Activated naive CD4-positive, alpha-beta T cell treated with anti-CD3 and anti-CD28 coated beads for 36 hours (primary cell): ENCODE data around the gene LAMTOR4. TPM values are rescaled to one million over a fixed set of nuclear protein-coding genes. Genes with fewer than 3 reads are reported as not detected.
"Not testable (repeated sequence)": the region's sequence is repeated elsewhere in the genome, so short reads cannot be mapped to it uniquely, and the experiment has no call there.

ENCODE experiments used
- CTCF ChIA-PET: fragments of 350-600 bp; sonication (Branson Sonifier 250); formaldehyde crosslinking; loops from one replicate; lab custom pipeline; 2021; ENCODE audit warnings: antibody characterized with exemption; lab: Charles Lee
- DNase-seq: peaks from one replicate; pipeline ENCODE4 v3.0.0-alpha.2; 2020
- H3K27ac Mint-ChIP-seq: one replicate; pipeline ENCODE4 v1.8.0; 2021; ENCODE audit warnings: mild to moderate bottlenecking, mixed read lengths
- H3K27me3 Mint-ChIP-seq: one replicate; pipeline ENCODE4 v1.8.0; 2021; ENCODE audit warnings: low read depth, mixed read lengths
- H3K36me3 Mint-ChIP-seq: one replicate; pipeline ENCODE4 v1.8.0; 2021; ENCODE audit warnings: low read depth, mixed read lengths
- H3K4me1 Mint-ChIP-seq: one replicate; pipeline ENCODE4 v1.8.0; 2021; ENCODE audit warnings: low read depth, mixed read lengths
- H3K4me3 Mint-ChIP-seq: one replicate; pipeline ENCODE4 v1.8.0; 2021; ENCODE audit warnings: mild to moderate bottlenecking, moderate library complexity, mixed read lengths
- H3K9me3 Mint-ChIP-seq: one replicate; pipeline ENCODE4 v1.8.0; 2021; ENCODE audit warnings: mixed read lengths
- intact Hi-C: fragments of 100-400 bp; cut with micrococcal nuclease; formaldehyde crosslinking; loops from one replicate; pipeline ENCODE4 v1.15.1; 2023
- total RNA-seq, 2 experiments: library from RNA; stranded (reverse); gene quantifications; one replicate each; pipeline ENCODE4 v1.2.3, GENCODE V29; 2021

LAMTOR4 gene
- total RNA-seq, 2 experiments from 2014 or later = 129 to 135 TPM

DNA sequence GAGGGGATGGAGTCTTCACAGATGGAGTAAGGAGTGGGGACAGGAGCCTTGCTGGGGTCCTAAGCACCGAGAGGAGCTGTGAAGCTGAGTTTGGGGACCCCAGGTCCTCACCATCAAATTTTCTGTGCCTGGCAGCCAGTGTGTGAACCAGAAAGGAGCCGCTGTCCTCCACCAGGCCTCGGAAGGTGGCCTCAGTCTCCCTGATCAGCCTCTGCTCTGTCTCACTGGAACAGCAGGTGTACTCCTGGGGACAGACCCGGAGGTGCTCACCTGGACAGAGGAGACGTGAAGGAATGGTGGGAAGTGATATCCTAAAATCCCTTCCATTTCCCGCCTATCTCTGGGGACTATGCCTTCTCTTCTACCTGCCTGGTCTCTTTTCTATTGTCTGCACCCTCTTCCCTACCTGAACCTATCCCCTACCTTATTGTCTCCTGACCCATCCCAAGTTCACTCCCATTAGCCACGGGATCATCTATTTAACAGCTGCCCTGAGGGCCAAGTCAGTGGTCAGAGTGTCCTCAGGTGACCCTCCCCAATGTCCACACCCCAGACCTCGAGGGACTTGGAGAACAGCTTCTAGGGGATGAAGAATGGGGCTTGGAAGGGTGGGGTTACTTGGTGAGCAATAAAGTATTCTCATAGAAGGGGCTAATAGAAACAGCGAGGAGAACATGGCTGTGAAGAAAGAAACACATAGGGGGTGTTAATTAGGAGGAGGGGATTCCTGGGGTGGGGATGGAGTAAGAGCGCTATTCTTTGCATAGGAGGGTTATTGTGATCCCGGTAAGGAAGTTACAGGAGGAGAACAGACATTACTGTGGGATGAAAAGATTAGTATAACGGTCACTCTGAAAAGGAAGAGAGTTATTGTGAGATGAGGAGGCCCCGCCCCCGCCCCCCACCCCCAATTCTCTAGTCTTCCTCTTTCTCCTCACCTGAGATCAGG lies 27.7 kb downstream of the LAMTOR4 start:
- Mint-ChIP-seq H3K4me3 (peak overlapping the region; percentile 80), H3K27ac (no peak overlapping the region), H3K36me3 (no peaks in the 10 kb centered on the region), H3K9me3 (no peaks in the 10 kb centered on the region), H3K4me1 (peaks cover 35% of the 10 kb centered on the region), H3K27me3 (no peaks in the 10 kb centered on the region)
- CTCF ChIA-PET = interaction anchor here (0.9 to 4.3 kb wide), 4 partner anchors 11 to 46 kb away, joined by 3 to 30 read pairs (median 3); no protein-coding TSS in a partner anchor
- no peak for DNase-seq
- intact Hi-C loops = loop anchor here (1.0 to 5.0 kb wide), 6 partner anchors 8 to 252 kb away; partner anchors contain the start of genes AP4M1, GAL3ST4, LAMTOR4 and MCM7

DNA sequence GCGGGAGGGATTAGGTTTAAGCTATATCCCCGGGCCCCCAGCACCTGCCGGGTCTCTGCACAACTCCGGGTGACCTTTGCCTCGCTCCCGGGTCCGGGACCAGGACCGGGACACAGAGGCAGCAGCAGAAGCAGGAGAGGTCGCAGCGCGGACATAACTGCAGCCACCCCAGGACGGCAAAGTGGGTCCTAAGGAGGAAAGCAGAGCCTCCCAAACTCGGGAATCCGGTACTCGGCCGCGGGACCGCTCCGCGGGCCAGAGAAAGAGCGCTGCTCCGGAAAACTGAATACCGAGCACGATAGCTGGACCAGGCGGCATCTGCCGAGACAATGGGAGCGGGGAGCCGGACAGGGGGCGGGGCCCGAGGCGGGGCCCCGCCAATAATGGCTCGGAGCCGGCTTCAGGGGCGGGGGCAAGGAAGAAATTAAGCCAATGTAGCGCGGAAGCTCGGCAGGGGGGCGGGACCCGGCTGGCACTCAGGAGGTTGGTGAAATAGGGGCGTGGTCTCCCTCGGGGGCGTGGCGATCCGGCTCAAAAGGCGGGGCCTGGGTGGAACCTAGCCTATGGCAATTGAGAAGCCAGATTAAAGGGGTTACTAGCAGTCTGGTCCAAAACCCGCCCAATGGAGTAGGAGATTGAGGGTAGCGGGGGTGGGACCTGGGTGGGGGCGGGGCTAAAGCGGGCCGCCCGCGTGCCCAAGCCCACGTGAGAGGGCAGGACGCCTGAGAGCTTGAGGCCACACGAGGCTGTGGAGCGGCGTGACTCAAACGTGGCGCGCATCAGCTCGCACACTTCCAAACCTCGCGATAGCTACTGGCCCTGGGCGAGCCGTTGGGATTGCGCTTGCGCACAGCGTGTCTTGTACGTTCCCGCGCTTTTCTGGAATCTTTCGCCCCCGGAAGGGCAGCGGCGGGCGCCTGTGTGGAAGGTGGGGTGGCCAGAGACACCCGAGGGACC lies 28.6 kb downstream of the LAMTOR4 start, which contains the start of the genes GPC2 and STAG3:
Gene GPC2, minus strand, starts transcription at position 337 of the 957 bp plus-strand sequence. Its CDS starts 182 bp downstream, at position 155.
Gene STAG3, plus strand, starts transcription at position 874 of the 957 bp plus-strand sequence. CDS start 2,639 bp downstream, outside the sequence.
- H3K4me1 Mint-ChIP-seq = peaks cover 43% of the 10 kb centered on the region
- H3K36me3 Mint-ChIP-seq = peaks cover 2% of the 10 kb centered on the region
- DNase-seq = peak; percentile 99
- H3K9me3 Mint-ChIP-seq = no peaks in the 10 kb centered on the region
- no peaks in the 10 kb centered on the region for H3K27me3 Mint-ChIP-seq
- H3K27ac Mint-ChIP-seq = peak within 1 kb of the TSS; percentile 30
- intact Hi-C loops = loop anchor here (1.0 to 5.0 kb wide), 6 partner anchors 9 to 251 kb away; partner anchors contain the start of genes AP4M1, GAL3ST4, LAMTOR4 and MCM7
- CTCF ChIA-PET = interaction anchor here (0.6 to 4.3 kb wide), 5 partner anchors 11 to 160 kb away, joined by 3 to 30 read pairs (median 4); no protein-coding TSS in a partner anchor
- H3K4me3 Mint-ChIP-seq = peak within 1 kb of the TSS; percentile 80

DNA sequence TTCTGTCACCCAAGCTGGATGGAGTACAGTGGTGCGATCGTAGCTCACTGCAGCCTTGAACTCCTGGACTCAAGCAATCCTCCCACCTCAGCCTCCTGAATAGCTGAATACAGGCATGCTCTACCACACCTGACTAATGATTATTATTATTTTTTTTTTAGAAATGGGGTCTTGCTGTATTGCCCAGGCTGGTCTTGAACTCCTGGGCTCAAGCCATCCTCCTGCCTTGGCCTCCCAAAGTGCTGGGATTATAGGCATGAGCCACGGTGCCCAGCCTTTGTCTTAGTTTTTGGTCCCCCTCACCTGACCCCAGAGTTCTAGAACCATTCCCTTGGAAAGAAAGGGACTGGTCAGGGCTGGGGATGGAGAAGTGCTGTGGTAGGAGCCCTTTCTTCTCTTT lies 31.4 kb downstream of the LAMTOR4 start:
- H3K9me3 Mint-ChIP-seq, DNase-seq, H3K27me3 Mint-ChIP-seq, H3K36me3 Mint-ChIP-seq, intact Hi-C loops: not testable (repeated sequence)
- Mint-ChIP-seq H3K27ac (peak overlapping the region; percentile 72), H3K4me3 (peak overlapping the region; percentile 44), H3K4me1 (peaks cover 49% of the 10 kb centered on the region)
- CTCF ChIA-PET = interaction anchor here (0.6 to 4.3 kb wide), 6 partner anchors 9 to 190 kb away, joined by 3 to 30 read pairs (median 4); no protein-coding TSS in a partner anchor

DNA sequence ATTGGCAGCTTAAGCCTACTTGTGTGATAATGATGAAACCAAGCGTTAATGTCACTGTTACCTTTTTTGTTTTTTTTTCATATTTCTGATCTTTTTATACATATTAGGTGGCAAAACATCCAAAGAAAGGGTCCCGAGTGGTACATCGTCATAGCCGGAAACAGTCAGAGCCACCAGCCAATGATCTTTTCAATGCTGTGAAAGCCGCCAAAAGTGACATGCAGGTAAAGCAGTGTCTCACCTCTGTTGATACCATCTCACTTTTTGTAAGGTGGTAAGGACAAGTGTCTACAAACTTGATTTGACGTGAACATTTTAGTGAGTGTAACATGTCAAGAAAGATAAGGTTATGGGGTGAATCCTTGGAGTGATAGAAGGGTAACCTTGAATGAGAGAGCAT lies 33.9 kb downstream of the LAMTOR4 start:
- H3K27me3 Mint-ChIP-seq, H3K36me3 Mint-ChIP-seq, H3K4me3 Mint-ChIP-seq, intact Hi-C loops, H3K9me3 Mint-ChIP-seq, H3K27ac Mint-ChIP-seq: not testable (repeated sequence)
- peak; percentile 33 for DNase-seq
- peaks cover 35% of the 10 kb centered on the region for H3K4me1 Mint-ChIP-seq
- CTCF ChIA-PET = interaction anchor here (1.3 kb wide), 1 partner anchor 44 kb away, joined by 4 read pairs; no protein-coding TSS in a partner anchor

DNA sequence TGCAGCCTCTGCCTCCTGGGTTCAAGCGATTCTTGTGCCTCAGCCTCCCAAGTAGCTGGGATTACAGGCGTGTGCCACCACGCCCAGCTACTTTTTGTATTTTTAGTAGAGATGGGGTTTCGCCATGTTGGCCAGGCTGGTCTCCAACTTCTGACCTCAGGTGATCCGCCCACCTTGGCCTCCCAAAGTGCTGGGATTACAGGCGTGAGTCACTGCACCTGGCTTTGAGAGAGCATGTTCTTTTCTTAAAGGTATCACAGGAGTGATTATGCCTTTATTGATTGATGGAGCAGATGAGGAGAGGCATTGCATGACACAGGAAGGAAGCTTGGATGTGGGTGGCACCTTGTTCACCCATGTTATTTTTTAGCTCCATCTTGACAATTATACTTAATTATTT lies 34.4 kb downstream of the LAMTOR4 start:
- H3K4me3 Mint-ChIP-seq, intact Hi-C loops, DNase-seq, H3K27me3 Mint-ChIP-seq, H3K36me3 Mint-ChIP-seq, H3K9me3 Mint-ChIP-seq, H3K27ac Mint-ChIP-seq: not testable (repeated sequence)
- CTCF ChIA-PET = interaction anchor here (0.7 kb wide), 1 partner anchor 50 kb away, joined by 3 read pairs; no protein-coding TSS in a partner anchor
- H3K4me1 Mint-ChIP-seq = peaks cover 31% of the 10 kb centered on the region

DNA sequence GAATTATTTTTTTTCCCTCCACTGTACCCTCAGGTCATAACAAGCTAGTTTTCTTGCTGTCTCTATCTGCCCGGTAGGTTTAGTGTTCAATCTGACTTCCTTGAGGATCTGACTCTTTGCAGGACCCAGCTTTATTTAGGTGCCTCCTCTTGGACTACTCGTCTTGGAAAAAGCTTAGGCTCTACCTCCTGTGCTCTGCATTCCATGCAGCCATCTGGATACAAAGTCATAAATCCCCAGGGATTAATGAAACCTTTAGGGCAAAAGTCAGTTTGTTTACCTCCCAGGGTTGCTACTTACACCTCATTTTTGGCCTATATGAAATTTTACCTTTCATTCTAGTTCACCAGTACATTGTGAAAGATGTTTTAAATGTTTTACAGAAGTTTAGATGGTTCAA lies 37.0 kb downstream of the LAMTOR4 start:
- Mint-ChIP-seq H3K27me3 (no peaks in the 10 kb centered on the region), H3K36me3 (peaks cover 5% of the 10 kb centered on the region), H3K4me1 (peaks cover 37% of the 10 kb centered on the region), H3K27ac (no peak overlapping the region), H3K9me3 (no peaks in the 10 kb centered on the region), H3K4me3 (no peak overlapping the region)
- CTCF ChIA-PET = interaction anchor here (0.6 to 2.0 kb wide), 3 partner anchors 17 to 31 kb away, joined by 3 to 7 read pairs (median 4); partner anchors contain the start of gene GAL3ST4
- no peak for DNase-seq
- intact Hi-C loops = no loop called here

DNA sequence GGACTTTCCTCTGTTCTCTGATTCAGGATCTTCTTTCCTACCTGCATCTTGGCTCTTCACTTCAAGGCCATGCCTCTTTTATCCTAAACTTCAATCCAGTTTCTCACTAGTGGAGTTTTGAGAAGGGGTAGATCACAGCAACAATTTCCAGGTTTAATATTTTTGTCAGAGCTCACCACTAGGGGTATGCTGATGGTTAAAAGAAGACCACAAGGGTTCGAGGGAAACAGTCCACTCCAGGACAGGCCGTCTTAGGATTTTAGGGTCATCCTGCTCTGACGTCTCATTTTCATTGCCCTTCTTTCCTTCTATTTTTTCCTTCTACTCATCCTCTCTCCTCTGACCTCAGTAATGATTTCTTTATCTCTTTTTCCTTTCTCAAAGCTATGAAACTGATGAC lies 40.3 kb downstream of the LAMTOR4 start:
- Mint-ChIP-seq H3K9me3 (no peaks in the 10 kb centered on the region), H3K27ac (no peak overlapping the region)

DNA sequence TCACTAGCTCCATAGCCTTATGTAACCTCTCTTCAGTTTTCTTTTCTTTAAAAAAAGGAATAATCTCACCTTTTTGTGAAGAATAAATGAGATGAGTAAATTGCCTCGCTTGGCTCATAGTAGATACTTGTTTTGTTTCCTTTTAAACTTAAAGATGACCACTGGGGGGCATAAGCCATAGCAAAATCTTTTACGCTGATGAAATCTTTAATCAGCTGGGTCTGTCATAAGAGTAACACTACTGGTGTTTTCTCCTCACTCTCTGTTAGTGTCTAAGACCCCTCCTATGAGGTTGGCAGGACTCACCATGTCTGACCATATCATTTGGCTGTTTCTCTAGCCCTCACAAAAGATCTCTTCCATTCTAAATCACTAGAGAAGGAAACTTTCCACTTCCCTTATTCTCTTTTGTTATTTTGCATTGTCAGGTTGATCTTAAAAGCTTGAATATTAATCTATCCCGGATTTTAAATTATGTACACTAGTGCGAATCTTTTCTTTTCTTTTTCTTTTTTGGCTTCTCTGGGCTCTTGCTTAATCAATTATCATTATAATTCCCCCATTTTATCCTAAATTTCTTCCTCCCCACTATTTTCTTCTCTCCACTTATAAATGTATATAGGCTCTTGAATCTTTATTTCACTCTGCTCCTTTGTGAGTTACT lies 41.5 kb downstream of the LAMTOR4 start:
- CTCF ChIA-PET = interaction anchor here (0.5 to 3.9 kb wide), 16 partner anchors 8 to 217 kb away, joined by 3 to 39 read pairs (median 4); partner anchors contain the start of genes GPC2 and STAG3
- no peaks in the 10 kb centered on the region for H3K27me3 Mint-ChIP-seq
- DNase-seq = no peak
- intact Hi-C loops = loop anchor here (1.0 kb wide), 4 partner anchors 19 to 217 kb away; partner anchors contain the start of gene LAMTOR4
- peaks cover 45% of the 10 kb centered on the region for H3K4me1 Mint-ChIP-seq
- no peak overlapping the region for H3K4me3 Mint-ChIP-seq
- peak overlapping the region; percentile 80 for H3K27ac Mint-ChIP-seq
- H3K36me3 Mint-ChIP-seq = peaks cover 3% of the 10 kb centered on the region
- H3K9me3 Mint-ChIP-seq = no peaks in the 10 kb centered on the region

More for the DNA sequence above, 40.3 kb downstream of the LAMTOR4 start:
- DNase-seq = no peak
- no peaks in the 10 kb centered on the region for H3K36me3 Mint-ChIP-seq
- H3K4me3 Mint-ChIP-seq = no peak overlapping the region
- CTCF ChIA-PET = interaction anchor here (0.7 to 3.9 kb wide), 10 partner anchors 10 to 219 kb away, joined by 3 to 39 read pairs (median 4); partner anchors contain the start of genes GAL3ST4, GPC2 and STAG3
- H3K4me1 Mint-ChIP-seq = peaks cover 37% of the 10 kb centered on the region
- H3K27me3 Mint-ChIP-seq = no peaks in the 10 kb centered on the region
- intact Hi-C loops = no loop called here

DNA sequence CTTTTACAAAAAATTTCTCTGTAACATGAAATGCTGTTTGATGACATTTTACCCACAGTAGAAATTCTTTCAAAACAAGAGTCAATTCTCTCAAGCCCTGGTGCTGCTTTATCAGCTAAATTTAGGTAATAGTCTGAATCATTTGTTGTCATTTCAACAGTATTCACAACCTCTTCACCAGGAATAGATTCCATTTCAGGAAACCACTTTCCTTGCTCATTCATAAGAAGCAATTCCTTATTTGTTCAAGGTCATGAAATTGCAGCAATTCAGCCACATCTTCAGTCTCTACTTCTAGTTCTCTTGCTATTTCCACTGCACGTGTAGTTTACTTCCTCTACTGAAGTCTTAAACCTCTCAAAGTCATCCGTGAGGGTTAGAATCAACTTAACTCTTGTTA lies 43.1 kb downstream of the LAMTOR4 start:
- H3K27me3 Mint-ChIP-seq = no peaks in the 10 kb centered on the region
- H3K4me3 Mint-ChIP-seq = no peak overlapping the region
- no peak for DNase-seq
- H3K36me3 Mint-ChIP-seq = peaks cover 3% of the 10 kb centered on the region
- CTCF ChIA-PET = interaction anchor here (1.6 to 4.9 kb wide), 2 partner anchors 26 to 59 kb away, joined by 4 to 14 read pairs; no protein-coding TSS in a partner anchor
- H3K9me3 Mint-ChIP-seq = no peaks in the 10 kb centered on the region
- peaks cover 55% of the 10 kb centered on the region for H3K4me1 Mint-ChIP-seq
- intact Hi-C loops = no loop called here
- H3K27ac Mint-ChIP-seq = peak overlapping the region; percentile 56

DNA sequence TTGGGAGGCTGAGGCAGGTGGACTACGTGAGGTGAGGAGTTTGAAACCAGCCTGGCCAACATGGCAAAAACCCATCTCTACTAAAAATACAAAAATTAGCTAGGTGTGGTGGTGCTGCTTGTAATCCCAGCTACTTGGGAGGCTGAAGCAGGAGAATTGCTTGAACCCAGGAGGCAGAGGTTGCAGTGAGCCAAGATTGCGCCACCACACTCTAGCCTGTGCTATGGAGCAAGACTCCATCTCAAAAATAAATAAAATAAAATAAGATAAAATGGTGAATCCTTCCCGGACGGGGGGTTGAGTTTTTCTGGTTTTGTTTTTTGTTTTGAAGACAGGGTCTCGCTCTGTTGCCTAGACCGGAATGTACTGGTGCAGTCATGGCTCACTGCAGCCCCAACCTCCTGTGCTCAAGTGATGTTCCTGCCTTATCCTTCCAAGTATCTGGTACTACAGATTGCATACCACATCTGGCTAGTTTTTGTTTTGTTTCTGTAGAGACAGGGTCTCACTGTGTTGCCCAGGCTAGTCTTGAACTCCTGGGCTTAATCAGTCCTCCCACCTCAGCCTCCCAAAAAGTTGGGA lies 43.7 kb downstream of the LAMTOR4 start:
- CTCF ChIA-PET = interaction anchor here (0.6 to 4.9 kb wide), 6 partner anchors 17 to 87 kb away, joined by 3 to 17 read pairs (median 4); no protein-coding TSS in a partner anchor
- peaks cover 55% of the 10 kb centered on the region for H3K4me1 Mint-ChIP-seq
- peak overlapping the region; percentile 56 for H3K27ac Mint-ChIP-seq

More for the DNA sequence above, 43.7 kb downstream of the LAMTOR4 start:
- H3K36me3 Mint-ChIP-seq, H3K9me3 Mint-ChIP-seq, H3K4me3 Mint-ChIP-seq, DNase-seq, H3K27me3 Mint-ChIP-seq, intact Hi-C loops: not testable (repeated sequence)
